Measurements from ENCODE around the gene ZNF98. TPM values are rescaled to one million over a fixed set of nuclear protein-coding genes. Genes with fewer than 3 reads are reported as not detected.

The ZNF98 gene
- total RNA-seq, 1 experiment from 2014 or later = not detected

DNA sequence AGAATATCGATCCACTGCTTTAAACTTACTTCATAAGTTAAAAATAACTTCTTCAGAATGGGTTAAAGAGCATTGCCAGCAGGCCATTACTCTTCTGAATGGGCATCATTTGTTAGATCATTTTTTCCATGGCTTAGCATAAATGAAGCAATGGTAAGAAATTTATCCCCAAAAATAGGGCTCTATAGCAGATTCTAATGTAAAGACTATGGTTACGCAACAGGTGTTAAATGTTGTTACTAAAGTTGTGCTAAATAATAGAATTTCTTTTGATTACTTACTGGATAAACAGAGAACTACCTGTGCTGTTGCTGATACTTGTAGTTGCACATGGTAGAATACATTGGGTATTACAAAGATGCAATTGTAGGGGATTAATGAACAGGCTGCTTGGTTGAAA is 15.9 kb upstream of the ZNF98 start:
- TF ChIP-seq, protein P1, sequence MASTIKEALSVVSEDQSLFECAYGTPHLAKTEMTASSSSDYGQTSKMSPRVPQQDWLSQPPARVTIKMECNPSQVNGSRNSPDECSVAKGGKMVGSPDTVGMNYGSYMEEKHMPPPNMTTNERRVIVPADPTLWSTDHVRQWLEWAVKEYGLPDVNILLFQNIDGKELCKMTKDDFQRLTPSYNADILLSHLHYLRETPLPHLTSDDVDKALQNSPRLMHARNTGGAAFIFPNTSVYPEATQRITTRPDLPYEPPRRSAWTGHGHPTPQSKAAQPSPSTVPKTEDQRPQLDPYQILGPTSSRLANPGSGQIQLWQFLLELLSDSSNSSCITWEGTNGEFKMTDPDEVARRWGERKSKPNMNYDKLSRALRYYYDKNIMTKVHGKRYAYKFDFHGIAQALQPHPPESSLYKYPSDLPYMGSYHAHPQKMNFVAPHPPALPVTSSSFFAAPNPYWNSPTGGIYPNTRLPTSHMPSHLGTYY (CRISPR knock-in tag; IDR thresholded peaks at IDR 0.05) = no peak
- TF ChIP-seq TCF7 (CRISPR knock-in tag; IDR thresholded peaks at IDR 0.05; ENCODE audit: low read depth) (no peak), ESRRA (CRISPR knock-in tag; IDR thresholded peaks at IDR 0.05; ENCODE audit: borderline replicate concordance) (no peak), HMGA2 (CRISPR knock-in tag; IDR thresholded peaks at IDR 0.05) (no peak), ZNF416 (CRISPR knock-in tag; IDR thresholded peaks at IDR 0.05) (no peak)
- TF ChIP-seq, protein P2, sequence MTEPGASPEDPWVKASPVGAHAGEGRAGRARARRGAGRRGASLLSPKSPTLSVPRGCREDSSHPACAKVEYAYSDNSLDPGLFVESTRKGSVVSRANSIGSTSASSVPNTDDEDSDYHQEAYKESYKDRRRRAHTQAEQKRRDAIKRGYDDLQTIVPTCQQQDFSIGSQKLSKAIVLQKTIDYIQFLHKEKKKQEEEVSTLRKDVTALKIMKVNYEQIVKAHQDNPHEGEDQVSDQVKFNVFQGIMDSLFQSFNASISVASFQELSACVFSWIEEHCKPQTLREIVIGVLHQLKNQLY (CRISPR knock-in tag; IDR thresholded peaks at IDR 0.05) = no peak
- peaks cover 30% of the 10 kb centered on the region for H3K9me3 Mint-ChIP-seq
- ATAC-seq (no peak), DNase-seq (ENCODE audit: low spot score) (no peak)
- H3K36me3 Mint-ChIP-seq = peaks cover 41% of the 10 kb centered on the region
- peaks cover 7% of the 10 kb centered on the region for H3K27me3 Mint-ChIP-seq (ENCODE audit: low read depth)
- no peak overlapping the region for H3K27ac Mint-ChIP-seq
- no peak overlapping the region for H3K4me3 Mint-ChIP-seq
- H3K4me1 Mint-ChIP-seq = no peaks in the 10 kb centered on the region
- ChIA-PET POLR2A (no interaction called here), CTCF (no interaction called here)

DNA sequence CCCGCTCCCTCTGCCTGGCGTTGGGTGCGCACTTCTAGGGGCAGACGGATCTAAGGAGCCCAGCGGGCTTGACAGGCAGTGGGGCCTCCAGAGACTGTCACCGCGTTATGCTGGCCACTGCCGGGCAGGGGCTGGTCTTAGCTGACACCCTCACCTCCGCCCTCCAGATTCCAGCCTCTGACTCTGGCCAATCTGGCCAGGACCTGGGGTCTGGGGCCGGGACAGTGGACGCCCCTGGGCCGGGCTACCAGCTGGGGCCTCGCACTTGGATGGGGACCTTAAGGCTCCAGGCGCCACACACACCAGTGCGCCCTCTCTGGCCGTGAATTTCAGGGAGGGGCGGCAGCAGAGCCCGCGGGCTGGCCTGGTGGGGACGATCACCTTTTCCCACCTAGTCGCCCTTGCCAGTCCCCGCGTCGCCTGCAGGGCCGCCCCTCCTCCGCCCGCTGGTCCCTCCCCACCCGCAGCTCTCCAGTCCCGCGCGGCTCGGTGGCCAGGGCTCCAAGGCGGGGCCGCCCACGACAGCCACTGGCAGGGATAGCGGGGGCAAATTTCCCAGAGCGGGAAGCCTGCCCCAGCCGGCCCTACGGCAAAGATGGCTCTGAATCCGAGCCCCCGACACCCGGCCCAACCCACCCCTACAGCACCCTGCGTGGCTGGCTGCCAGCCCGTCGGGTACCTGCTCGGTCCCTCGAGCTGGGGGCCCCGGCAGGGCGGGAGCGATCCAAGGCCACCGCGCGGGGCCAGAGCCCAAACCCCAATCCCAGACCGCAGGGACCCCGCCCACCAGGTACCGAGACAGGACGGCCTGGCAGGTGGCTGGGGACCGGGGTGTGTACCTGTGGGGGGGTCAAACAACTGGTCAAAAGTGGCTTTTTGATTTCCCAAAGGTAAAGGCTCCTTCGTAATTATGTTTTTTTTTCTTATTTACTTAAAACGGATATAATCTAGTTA is 6.1 kb upstream of the ZNF98 start:
- Mint-ChIP-seq H3K36me3 (peaks cover 33% of the 10 kb centered on the region), H3K27ac (no peak overlapping the region), H3K4me1 (no peaks in the 10 kb centered on the region), H3K9me3 (peaks cover 33% of the 10 kb centered on the region), H3K4me3 (no peak overlapping the region), H3K27me3 (ENCODE audit: low read depth) (peaks cover 8% of the 10 kb centered on the region; the same call in 1 of the 2 replicates)
- DNase-seq (ENCODE audit: low spot score) (no peak), ATAC-seq (no peak)
- ChIA-PET POLR2A (no interaction called here), CTCF (no interaction called here)
- TF ChIP-seq CREB1 (CRISPR knock-in tag; IDR thresholded peaks at IDR 0.05) = no peak
- TF ChIP-seq SMAD4 (CRISPR knock-in tag; IDR thresholded peaks at IDR 0.05) = no peak
- no peak for TF ChIP-seq ATF1 (CRISPR knock-in tag; IDR thresholded peaks at IDR 0.05)
- no peak for TF ChIP-seq ZNF121 (CRISPR knock-in tag; IDR thresholded peaks at IDR 0.05)
- TF ChIP-seq, protein P3, sequence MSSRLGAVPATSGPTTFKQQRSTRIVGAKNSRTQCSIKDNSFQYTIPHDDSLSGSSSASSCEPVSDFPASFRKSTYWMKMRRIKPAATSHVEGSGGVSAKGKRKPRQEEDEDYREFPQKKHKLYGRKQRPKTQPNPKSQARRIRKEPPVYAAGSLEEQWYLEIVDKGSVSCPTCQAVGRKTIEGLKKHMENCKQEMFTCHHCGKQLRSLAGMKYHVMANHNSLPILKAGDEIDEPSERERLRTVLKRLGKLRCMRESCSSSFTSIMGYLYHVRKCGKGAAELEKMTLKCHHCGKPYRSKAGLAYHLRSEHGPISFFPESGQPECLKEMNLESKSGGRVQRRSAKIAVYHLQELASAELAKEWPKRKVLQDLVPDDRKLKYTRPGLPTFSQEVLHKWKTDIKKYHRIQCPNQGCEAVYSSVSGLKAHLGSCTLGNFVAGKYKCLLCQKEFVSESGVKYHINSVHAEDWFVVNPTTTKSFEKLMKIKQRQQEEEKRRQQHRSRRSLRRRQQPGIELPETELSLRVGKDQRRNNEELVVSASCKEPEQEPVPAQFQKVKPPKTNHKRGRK (CRISPR knock-in tag; IDR thresholded peaks at IDR 0.05; ENCODE audit: borderline replicate concordance) = no peak

DNA sequence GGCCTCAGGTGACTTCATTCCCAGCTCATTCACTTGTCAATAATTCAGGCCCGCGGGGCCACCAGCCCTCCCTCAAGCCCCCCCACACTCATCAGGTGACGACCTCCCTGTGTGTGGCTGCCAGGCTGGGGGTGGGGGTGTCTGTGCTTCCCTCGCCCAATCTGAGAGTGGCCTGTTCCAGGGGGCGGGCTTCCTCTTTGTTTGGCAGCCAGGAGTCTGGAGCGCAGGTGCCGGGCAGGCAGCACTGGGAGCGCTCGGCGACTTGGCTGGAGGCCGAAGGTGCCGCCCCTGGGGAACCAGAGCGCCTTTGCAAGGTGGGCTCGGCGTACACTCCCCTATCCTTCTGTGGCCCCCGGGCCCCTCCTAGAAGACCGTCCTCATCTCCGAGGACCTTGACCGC is 5.4 kb upstream of the ZNF98 start:
- Mint-ChIP-seq H3K4me3 (no peak overlapping the region), H3K9me3 (peaks cover 33% of the 10 kb centered on the region), H3K27me3 (ENCODE audit: low read depth) (peaks cover 8% of the 10 kb centered on the region; the same call in 1 of the 2 replicates), H3K27ac (no peak overlapping the region), H3K36me3 (peaks cover 33% of the 10 kb centered on the region), H3K4me1 (no peaks in the 10 kb centered on the region)
- no peak for DNase-seq (ENCODE audit: low spot score)
- ChIA-PET CTCF (no interaction called here), POLR2A (no interaction called here)
- no peak for TF ChIP-seq JAZF1 (CRISPR knock-in tag; IDR thresholded peaks at IDR 0.05)
- no peak for TF ChIP-seq SP1 (CRISPR knock-in tag; conservative IDR thresholded peaks at IDR 0.05)
- no peak for TF ChIP-seq GTF2I (CRISPR knock-in tag; conservative IDR thresholded peaks at IDR 0.05)
- TF ChIP-seq ATF1 (CRISPR knock-in tag; IDR thresholded peaks at IDR 0.05) = no peak
- TF ChIP-seq TCF7 (CRISPR knock-in tag; IDR thresholded peaks at IDR 0.05; ENCODE audit: low read depth) = no peak
- ATAC-seq = no peak

DNA sequence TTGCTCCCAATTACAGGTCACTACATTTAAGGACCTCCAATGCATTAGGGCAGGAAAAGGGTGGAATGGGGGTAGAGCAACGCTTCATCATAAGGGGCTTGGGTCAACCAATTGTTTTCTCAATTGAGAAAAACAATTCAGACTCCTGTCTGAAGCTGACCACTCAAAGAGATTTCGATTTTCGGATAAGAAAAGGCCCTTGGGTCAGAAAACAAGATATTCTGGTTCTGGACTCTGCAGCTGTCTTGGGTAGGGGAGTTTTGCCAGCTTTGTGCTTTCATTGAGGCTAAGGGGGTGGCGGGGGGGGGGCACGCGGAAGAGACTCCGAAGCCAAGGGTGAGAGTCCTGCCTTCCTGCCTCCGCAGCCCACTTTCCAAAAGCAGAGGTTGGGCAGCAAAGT is 4.8 kb upstream of the ZNF98 start:
- DNase-seq (ENCODE audit: low spot score) (no peak), ATAC-seq (no peak)
- Mint-ChIP-seq H3K27me3 (ENCODE audit: low read depth) (peaks cover 8% of the 10 kb centered on the region; the same call in 1 of the 2 replicates), H3K4me3 (no peak overlapping the region), H3K4me1 (no peaks in the 10 kb centered on the region), H3K36me3 (peaks cover 37% of the 10 kb centered on the region), H3K27ac (no peak overlapping the region), H3K9me3 (peaks cover 37% of the 10 kb centered on the region)
- ChIA-PET CTCF (no interaction called here), POLR2A (no interaction called here)
- TF ChIP-seq, protein P4, sequence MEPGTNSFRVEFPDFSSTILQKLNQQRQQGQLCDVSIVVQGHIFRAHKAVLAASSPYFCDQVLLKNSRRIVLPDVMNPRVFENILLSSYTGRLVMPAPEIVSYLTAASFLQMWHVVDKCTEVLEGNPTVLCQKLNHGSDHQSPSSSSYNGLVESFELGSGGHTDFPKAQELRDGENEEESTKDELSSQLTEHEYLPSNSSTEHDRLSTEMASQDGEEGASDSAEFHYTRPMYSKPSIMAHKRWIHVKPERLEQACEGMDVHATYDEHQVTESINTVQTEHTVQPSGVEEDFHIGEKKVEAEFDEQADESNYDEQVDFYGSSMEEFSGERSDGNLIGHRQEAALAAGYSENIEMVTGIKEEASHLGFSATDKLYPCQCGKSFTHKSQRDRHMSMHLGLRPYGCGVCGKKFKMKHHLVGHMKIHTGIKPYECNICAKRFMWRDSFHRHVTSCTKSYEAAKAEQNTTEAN (CRISPR knock-in tag; IDR thresholded peaks at IDR 0.05) = no peak
- TF ChIP-seq NFYB (CRISPR knock-in tag; conservative IDR thresholded peaks at IDR 0.05; ENCODE audit: low read depth) (no peak), ZNF396 (CRISPR knock-in tag; IDR thresholded peaks at IDR 0.05; ENCODE audit: borderline replicate concordance) (no peak), NR1H2 (CRISPR knock-in tag; IDR thresholded peaks at IDR 0.05) (no peak), ZNF232 (CRISPR knock-in tag; IDR thresholded peaks at IDR 0.05) (no peak)
- TF ChIP-seq, protein P5, sequence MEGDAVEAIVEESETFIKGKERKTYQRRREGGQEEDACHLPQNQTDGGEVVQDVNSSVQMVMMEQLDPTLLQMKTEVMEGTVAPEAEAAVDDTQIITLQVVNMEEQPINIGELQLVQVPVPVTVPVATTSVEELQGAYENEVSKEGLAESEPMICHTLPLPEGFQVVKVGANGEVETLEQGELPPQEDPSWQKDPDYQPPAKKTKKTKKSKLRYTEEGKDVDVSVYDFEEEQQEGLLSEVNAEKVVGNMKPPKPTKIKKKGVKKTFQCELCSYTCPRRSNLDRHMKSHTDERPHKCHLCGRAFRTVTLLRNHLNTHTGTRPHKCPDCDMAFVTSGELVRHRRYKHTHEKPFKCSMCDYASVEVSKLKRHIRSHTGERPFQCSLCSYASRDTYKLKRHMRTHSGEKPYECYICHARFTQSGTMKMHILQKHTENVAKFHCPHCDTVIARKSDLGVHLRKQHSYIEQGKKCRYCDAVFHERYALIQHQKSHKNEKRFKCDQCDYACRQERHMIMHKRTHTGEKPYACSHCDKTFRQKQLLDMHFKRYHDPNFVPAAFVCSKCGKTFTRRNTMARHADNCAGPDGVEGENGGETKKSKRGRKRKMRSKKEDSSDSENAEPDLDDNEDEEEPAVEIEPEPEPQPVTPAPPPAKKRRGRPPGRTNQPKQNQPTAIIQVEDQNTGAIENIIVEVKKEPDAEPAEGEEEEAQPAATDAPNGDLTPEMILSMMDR (IDR thresholded peaks at IDR 0.05) = no peak
- TF ChIP-seq, protein P6, sequence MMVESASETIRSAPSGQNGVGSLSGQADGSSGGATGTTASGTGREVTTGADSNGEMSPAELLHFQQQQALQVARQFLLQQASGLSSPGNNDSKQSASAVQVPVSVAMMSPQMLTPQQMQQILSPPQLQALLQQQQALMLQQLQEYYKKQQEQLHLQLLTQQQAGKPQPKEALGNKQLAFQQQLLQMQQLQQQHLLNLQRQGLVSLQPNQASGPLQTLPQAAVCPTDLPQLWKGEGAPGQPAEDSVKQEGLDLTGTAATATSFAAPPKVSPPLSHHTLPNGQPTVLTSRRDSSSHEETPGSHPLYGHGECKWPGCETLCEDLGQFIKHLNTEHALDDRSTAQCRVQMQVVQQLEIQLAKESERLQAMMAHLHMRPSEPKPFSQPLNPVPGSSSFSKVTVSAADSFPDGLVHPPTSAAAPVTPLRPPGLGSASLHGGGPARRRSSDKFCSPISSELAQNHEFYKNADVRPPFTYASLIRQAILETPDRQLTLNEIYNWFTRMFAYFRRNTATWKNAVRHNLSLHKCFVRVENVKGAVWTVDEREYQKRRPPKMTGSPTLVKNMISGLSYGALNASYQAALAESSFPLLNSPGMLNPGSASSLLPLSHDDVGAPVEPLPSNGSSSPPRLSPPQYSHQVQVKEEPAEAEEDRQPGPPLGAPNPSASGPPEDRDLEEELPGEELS (CRISPR knock-in tag; IDR thresholded peaks at IDR 0.05) = no peak
